HG03039 (cell line): Measurements from ENCODE around the gene LTBR.
"Not testable (repeated sequence)": the region's sequence is repeated elsewhere in the genome, so short reads cannot be mapped to it uniquely, and the experiment has no call there.

Source experiments
- ATAC-seq: cut with Tn5 transposase; IDR thresholded peaks from one replicate; pipeline ENCODE4 v1.9.1; 2021; ENCODE audit warnings: mild to moderate bottlenecking, moderate library complexity; ENCODE audit not compliant: unreplicated experiment

The LTBR gene

GRCh38 chr12:6423267-6424007 lies 39.5 kb downstream of the LTBR start:
- no peak for ATAC-seq

- no peak for ATAC-seq
Measured at GRCh38 chr12:6424008-6424347, 40.0 kb downstream of the LTBR start.

GRCh38 chr12:6424866-6425265 lies 40.9 kb downstream of the LTBR start:
- ATAC-seq: no peak

GRCh38 chr12:6425590-6426531 lies 41.9 kb downstream of the LTBR start:
- no peak for ATAC-seq

GRCh38 chr12:6426882-6427671 lies 43.1 kb downstream of the LTBR start:
- no peak for ATAC-seq

- not testable (repeated sequence) for ATAC-seq
Measured at GRCh38 chr12:6427796-6428195, 43.8 kb downstream of the LTBR start.

- ATAC-seq: no peak
Measured at GRCh38 chr12:6428326-6428725, 44.4 kb downstream of the LTBR start.

GRCh38 chr12:6430124-6430989 lies 46.4 kb downstream of the LTBR start:
- no peak for ATAC-seq

GRCh38 chr12:6432991-6433390 lies 49.0 kb downstream of the LTBR start:
- ATAC-seq: no peak

GRCh38 chr12:6434205-6435140 lies 50.5 kb downstream of the LTBR start:
- ATAC-seq: no peak

- no peak for ATAC-seq
Measured at GRCh38 chr12:6435961-6436715, 52.2 kb downstream of the LTBR start.

- ATAC-seq: no peak
Measured at GRCh38 chr12:6437586-6437985, 53.6 kb downstream of the LTBR start.

GRCh38 chr12:6438345-6438744 lies 54.4 kb downstream of the LTBR start:
- ATAC-seq: no peak

- ATAC-seq: no peak
Measured at GRCh38 chr12:6440391-6440790, 56.4 kb downstream of the LTBR start.
